Placental pericyte (primary cell): ENCODE data around the gene FAXC. TPM values are rescaled to one million over a fixed set of nuclear protein-coding genes. Genes with fewer than 3 reads are reported as not detected.

Experiments
- total RNA-seq: library from RNA; depleted of rRNA; stranded (reverse); fragments of >200 nt; gene quantifications from 2 replicates; pipeline ENCODE4 v1.2.3, GENCODE V29; 2012

The FAXC gene
- 0.14 TPM in 1 of 2 replicates, not detected in the other for total RNA-seq

GRCh38 chr6:99349171-99350141, at the start of gene FAXC:
Gene FAXC, minus strand, starts transcription at chr6:99349674. Its CDS starts 302 bp downstream, at chr6:99349372.

GRCh38 chr6:99393698-99394531, 44.4 kb upstream of the FAXC start, which contains the start of gene COQ3:
Gene COQ3, minus strand, starts transcription at chr6:99394195. Its CDS starts 16 bp downstream, at chr6:99394179.

Other genes with a start within 250 kb of the FAXC start
- 1.5 and 5.6 TPM in 2 replicates for gene COQ3, start 44.5 kb upstream of the FAXC start, total RNA-seq
- 47.5 and 71.0 TPM in 2 replicates for gene PNISR, start 75.6 kb upstream of the FAXC start, total RNA-seq
- 16.4 and 19.5 TPM in 2 replicates for gene USP45, start 165.7 kb upstream of the FAXC start, total RNA-seq
- 75.1 and 97.1 TPM in 2 replicates for gene CCNC, start 219.0 kb upstream of the FAXC start, total RNA-seq